Fibroblast of lung (primary cell): Measurements from ENCODE around the gene ADAMTS3. TPM values are rescaled to one million over a fixed set of nuclear protein-coding genes. Genes with fewer than 3 reads are reported as not detected.

Source experiments
- DNase-seq, 2 donors: peaks; one replicate each; pipeline versions ENCODE4 v3.0.0 to v3.0.0-alpha.2; 2010; ENCODE audit warnings: low read depth in 2 of 2
- H2AFZ ChIP-seq: 2 replicates; pipeline ENCODE4 v1.5.1; 2012; ENCODE audit warnings: low read length, control low read depth, inconsistent platforms
- H3K27ac ChIP-seq: 2 replicates; pipeline ENCODE4 v1.5.1; 2011; ENCODE audit warnings: low read length, control low read depth; ENCODE audit not compliant: insufficient read depth
- H3K27me3 ChIP-seq: 2 replicates; pipeline ENCODE4 v1.5.1; 2011; ENCODE audit warnings: mild to moderate bottlenecking, low read length; ENCODE audit not compliant: control insufficient read depth, insufficient read depth
- H3K36me3 ChIP-seq: 2 replicates; pipeline ENCODE4 v1.5.1; 2011; ENCODE audit warnings: low read length; ENCODE audit not compliant: control insufficient read depth, insufficient read depth
- H3K4me1 ChIP-seq: 2 replicates; pipeline ENCODE4 v1.5.1; 2011; ENCODE audit warnings: low read length; ENCODE audit not compliant: control insufficient read depth, insufficient read depth; ENCODE audit errors: extremely low read depth
- H3K4me2 ChIP-seq: 2 replicates; pipeline ENCODE4 v1.5.1; 2011; ENCODE audit warnings: low read length, control low read depth; ENCODE audit not compliant: insufficient read depth; ENCODE audit errors: extremely low read depth
- H3K4me3 ChIP-seq, 4 experiments: fragments of 200-600 bp in 1 of 4; sonication (generic) in 1 of 4; replicated peaks in 1 of 4; 2 replicates each; pipeline ENCODE4 v1.5.1; 2011 to 2016; ENCODE audit warnings: low read length in 4 of 4, low read depth in 3 of 4, mild to moderate bottlenecking in 3 of 4, control low read depth in 2 of 4, inconsistent platforms in 1 of 4, mixed read lengths in 1 of 4; ENCODE audit not compliant: insufficient read depth in 1 of 4; ENCODE audit errors: control extremely low read depth in 1 of 4
- H3K79me2 ChIP-seq: 2 replicates; pipeline ENCODE4 v1.5.1; 2012; ENCODE audit warnings: mild to moderate bottlenecking, low read length, inconsistent platforms; ENCODE audit not compliant: control insufficient read depth, insufficient read depth
- H3K9ac ChIP-seq: 2 replicates; pipeline ENCODE4 v1.5.1; 2011; ENCODE audit warnings: mild to moderate bottlenecking, low read length, control low read depth; ENCODE audit not compliant: insufficient read depth
- H3K9me3 ChIP-seq: 2 replicates; pipeline ENCODE4 v1.5.1; 2012; ENCODE audit warnings: low read depth, low read length; ENCODE audit not compliant: control insufficient read depth, insufficient read depth
- H4K20me1 ChIP-seq: 2 replicates; pipeline ENCODE4 v1.5.1; 2011; ENCODE audit warnings: low read length; ENCODE audit not compliant: control insufficient read depth, insufficient read depth; ENCODE audit errors: extremely low read depth
- EZH2 ChIP-seq: IDR thresholded peaks from 2 replicates; pipeline ENCODE4 v1.5.1; 2012; ENCODE audit warnings: low read length, control low read depth, mild to moderate bottlenecking; ENCODE audit errors: missing control alignments
- polyA plus RNA-seq, 2 donors: library from polyadenylated mRNA; depleted of rRNA in 1 of 2; stranded (reverse) in 1 of 2; unstranded in 1 of 2; fragments of >200 nt; gene quantifications; 2 replicates each; pipeline ENCODE4 v1.2.1, GENCODE V29; 2011 to 2012; ENCODE audit warnings: missing spikeins in 1 of 2
- total RNA-seq: library from RNA; depleted of rRNA; stranded (reverse); fragments of >200 nt; gene quantifications from 2 replicates; pipeline ENCODE4 v1.2.1, GENCODE V29; 2014
- TF ChIP-seq, protein P1 (sequence below), 2 donors: IDR thresholded peaks in 1 of 2; conservative IDR thresholded peaks in 1 of 2; 1 replicate in 1 of 2; 2 replicates in 1 of 2; pipeline ENCODE4 v1.5.1; 2011 to 2012; ENCODE audit warnings: low read length in 2 of 2, control low read depth in 1 of 2, inconsistent platforms in 1 of 2, low read depth in 1 of 2, mild to moderate bottlenecking in 1 of 2

Gene ADAMTS3
- total and polyA plus RNA-seq, 2 donors (not counting 1 experiment from before 2014, with no cell fraction given) = 0.86 to 2.1 TPM

DNA sequence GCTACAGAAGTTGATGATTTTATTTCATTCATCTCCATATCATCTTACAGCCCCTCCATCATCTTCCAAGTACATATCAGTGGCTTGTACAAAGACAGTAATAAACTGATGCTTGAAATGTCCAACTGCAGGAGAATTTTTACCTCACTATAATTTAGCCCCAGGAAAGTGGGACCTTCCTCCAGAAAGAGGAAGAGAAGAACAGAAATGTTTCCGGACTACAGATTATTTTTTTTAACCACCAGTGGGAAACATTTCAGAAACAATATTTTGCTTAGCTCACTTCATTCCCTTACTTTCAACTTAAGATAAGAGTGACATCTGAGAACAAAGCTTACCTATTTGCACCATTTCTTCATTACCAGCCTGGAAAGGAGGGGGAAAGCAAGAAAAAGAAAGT lies 2.0 kb downstream of the ADAMTS3 start:
- no peak overlapping the region for H3K9ac ChIP-seq
- peak overlapping the region in 3 of 4 experiments; percentile 79 to 87 (median 81) for H3K4me3 ChIP-seq
- H3K79me2 ChIP-seq = no peaks in the 10 kb centered on the region
- no peaks in the 10 kb centered on the region for H3K27me3 ChIP-seq
- TF ChIP-seq EZH2 = no peak
- TF ChIP-seq, protein P1, sequence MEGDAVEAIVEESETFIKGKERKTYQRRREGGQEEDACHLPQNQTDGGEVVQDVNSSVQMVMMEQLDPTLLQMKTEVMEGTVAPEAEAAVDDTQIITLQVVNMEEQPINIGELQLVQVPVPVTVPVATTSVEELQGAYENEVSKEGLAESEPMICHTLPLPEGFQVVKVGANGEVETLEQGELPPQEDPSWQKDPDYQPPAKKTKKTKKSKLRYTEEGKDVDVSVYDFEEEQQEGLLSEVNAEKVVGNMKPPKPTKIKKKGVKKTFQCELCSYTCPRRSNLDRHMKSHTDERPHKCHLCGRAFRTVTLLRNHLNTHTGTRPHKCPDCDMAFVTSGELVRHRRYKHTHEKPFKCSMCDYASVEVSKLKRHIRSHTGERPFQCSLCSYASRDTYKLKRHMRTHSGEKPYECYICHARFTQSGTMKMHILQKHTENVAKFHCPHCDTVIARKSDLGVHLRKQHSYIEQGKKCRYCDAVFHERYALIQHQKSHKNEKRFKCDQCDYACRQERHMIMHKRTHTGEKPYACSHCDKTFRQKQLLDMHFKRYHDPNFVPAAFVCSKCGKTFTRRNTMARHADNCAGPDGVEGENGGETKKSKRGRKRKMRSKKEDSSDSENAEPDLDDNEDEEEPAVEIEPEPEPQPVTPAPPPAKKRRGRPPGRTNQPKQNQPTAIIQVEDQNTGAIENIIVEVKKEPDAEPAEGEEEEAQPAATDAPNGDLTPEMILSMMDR (conservative IDR thresholded peaks at IDR 0.05 in 1 of 2, IDR thresholded peaks at IDR 0.05 in 1 of 2; ENCODE audit: low read depth in 1 of 2, low read length in 2 of 2) = no peak
- peak overlapping the region; percentile 14 for H2AFZ ChIP-seq
- H3K9me3 ChIP-seq = no peaks in the 10 kb centered on the region
- H4K20me1 ChIP-seq = no peaks in the 10 kb centered on the region
- no peak for DNase-seq
- peak overlapping the region; percentile 82 for H3K4me2 ChIP-seq
- H3K36me3 ChIP-seq = no peaks in the 10 kb centered on the region
- H3K27ac ChIP-seq = no peak overlapping the region
- H3K4me1 ChIP-seq = no peaks in the 10 kb centered on the region

DNA sequence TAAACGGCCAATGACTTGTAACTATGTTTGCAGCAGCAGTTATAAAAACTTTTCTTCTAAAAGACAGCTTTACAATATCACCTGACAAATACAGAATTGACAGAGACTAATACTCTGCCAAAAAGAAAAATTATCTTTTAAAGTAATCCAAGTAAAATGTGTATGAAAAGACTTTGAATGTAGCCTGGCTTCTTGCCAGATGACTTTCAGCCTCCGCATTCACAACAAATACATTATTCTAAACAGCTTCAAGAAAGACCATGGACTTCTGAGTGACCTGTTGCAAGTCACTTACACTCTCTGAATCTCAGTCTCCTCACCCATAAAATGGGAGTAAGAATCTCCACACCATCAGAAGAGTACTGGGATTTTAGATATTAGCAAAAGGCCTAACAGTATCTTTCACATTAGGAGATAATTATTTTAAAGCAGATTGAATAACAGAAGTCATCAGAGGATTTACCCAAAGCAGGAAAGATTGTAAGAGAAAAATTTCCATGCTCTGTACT lies 2.5 kb downstream of the ADAMTS3 start:
- no peaks in the 10 kb centered on the region for H3K36me3 ChIP-seq
- no peak overlapping the region for H2AFZ ChIP-seq
- H3K79me2 ChIP-seq = no peaks in the 10 kb centered on the region
- no peak overlapping the region for H3K4me3 ChIP-seq
- H3K4me2 ChIP-seq = no peak overlapping the region
- H3K4me1 ChIP-seq = no peaks in the 10 kb centered on the region
- TF ChIP-seq, protein P1 (conservative IDR thresholded peaks at IDR 0.05 in 1 of 2, IDR thresholded peaks at IDR 0.05 in 1 of 2; ENCODE audit: low read depth in 1 of 2, low read length in 2 of 2) = no peak
- TF ChIP-seq EZH2 = no peak
- H3K9me3 ChIP-seq = no peaks in the 10 kb centered on the region
- no peak overlapping the region for H3K27ac ChIP-seq
- H3K27me3 ChIP-seq = no peaks in the 10 kb centered on the region
- H3K9ac ChIP-seq = no peak overlapping the region
- no peak for DNase-seq
- no peaks in the 10 kb centered on the region for H4K20me1 ChIP-seq

- Histone ChIP-seq H3K36me3 (no peaks in the 10 kb centered on the region), H3K27ac (no peak overlapping the region), H3K9me3 (no peaks in the 10 kb centered on the region), H3K4me2 (no peak overlapping the region), H2AFZ (no peak overlapping the region), H3K4me3 (no peak overlapping the region), H4K20me1 (no peaks in the 10 kb centered on the region), H3K9ac (no peak overlapping the region), H3K27me3 (no peaks in the 10 kb centered on the region), H3K4me1 (no peaks in the 10 kb centered on the region), H3K79me2 (no peaks in the 10 kb centered on the region)
- TF ChIP-seq, protein P1 (conservative IDR thresholded peaks at IDR 0.05 in 1 of 2, IDR thresholded peaks at IDR 0.05 in 1 of 2; ENCODE audit: low read depth in 1 of 2, low read length in 2 of 2) = no peak
- TF ChIP-seq EZH2 = no peak
- no peak for DNase-seq
Measured at GRCh38 chr4:72564789-72565188, 4.2 kb downstream of the ADAMTS3 start.
